K562 (cell line): ENCODE measurements around the gene CHST2. TPM values are rescaled to one million over a fixed set of nuclear protein-coding genes. Genes with fewer than 3 reads are reported as not detected.

Experiments used
- ATAC-seq: fragments of 200-7000 bp; cut with Tn5 transposase; 3 replicates; pipeline ENCODE4 v1.9.1; 2020; ENCODE audit warnings: moderate library complexity
- BruUV-seq: library from RNA; stranded (reverse); fragments of 400-500 nt; replicated peaks from 2 replicates; lab custom pipeline; 2021; lab: Mats Ljungman, UMichigan
- CTCF ChIA-PET: fragments of 300-600 bp; formaldehyde crosslinking; extraction: SDS; loops from one replicate; lab custom pipeline; 2021; ENCODE audit warnings: low intra/inter-chr PET ratio; lab: Yijun Ruan, JAX
- POLR2A ChIA-PET: fragments of 300-600, 350-650 bp; sonication (Branson Sonifier 250); formaldehyde crosslinking; extraction: SDS; loops from one replicate; lab custom pipeline; 2021; ENCODE audit warnings: antibody characterized with exemption, inconsistent platforms; lab: Yijun Ruan, JAX
- DNase-seq, 4 experiments: peaks; one replicate each; pipeline versions ENCODE4 v3.0.0 to v3.0.0-alpha.2; 2011 to 2018; ENCODE audit warnings: low spot score in 3 of 4, mixed read lengths in 3 of 4; ENCODE audit errors: extremely low read depth in 1 of 4
- FAIRE-seq: peaks from 2 replicates; lab custom pipeline; 2011; peaks lifted over from hg19 to GRCh38; lab: Jason Lieb, UNC
- H2AFZ ChIP-seq: 2 replicates; pipeline ENCODE4 v1.6.0; 2011; ENCODE audit warnings: low read depth, low read length, control low read depth, inconsistent platforms
- H3K27ac ChIP-seq: fragments of 200-600 bp; 3 replicates; pipeline ENCODE4 v1.8.0; 2011; ENCODE audit warnings: low read depth, mild to moderate bottlenecking, control low read depth, inconsistent platforms, low read length, moderate library complexity, mixed read lengths; ENCODE audit errors: extremely low read depth
- H3K27me3 ChIP-seq, 2 experiments: fragments of 300-600 bp in 1 of 2; 2 replicates in 1 of 2; 3 replicates in 1 of 2; pipeline versions ENCODE4 v1.6.0 to v1.8.0; 2011; ENCODE audit warnings: inconsistent platforms in 2 of 2, low read length in 2 of 2, mild to moderate bottlenecking in 1 of 2, mixed read lengths in 1 of 2, moderate library complexity in 1 of 2; ENCODE audit not compliant: control insufficient read depth in 2 of 2, insufficient read depth in 2 of 2
- H3K36me3 ChIP-seq: fragments of 300-600 bp; 3 replicates; pipeline ENCODE4 v1.8.0; 2011; ENCODE audit warnings: mild to moderate bottlenecking, low read length, inconsistent platforms; ENCODE audit not compliant: control insufficient read depth, insufficient read depth
- H3K4me1 ChIP-seq, 2 experiments: fragments of 200-600 bp in 1 of 2; replicated peaks in 1 of 2; 2 replicates in 1 of 2; 3 replicates in 1 of 2; pipeline versions ENCODE4 v1.5.1 to v1.8.0; 2011; ENCODE audit warnings: inconsistent platforms in 2 of 2, low read length in 2 of 2, mild to moderate bottlenecking in 1 of 2, mixed read lengths in 1 of 2, moderate library complexity in 1 of 2; ENCODE audit not compliant: control insufficient read depth in 2 of 2, insufficient read depth in 2 of 2
- H3K4me2 ChIP-seq: 2 replicates; pipeline ENCODE4 v1.6.1; 2011; ENCODE audit warnings: low read length, control low read depth, inconsistent platforms, mixed read lengths; ENCODE audit not compliant: insufficient read depth
- H3K4me3 ChIP-seq: fragments of 200-600 bp; sonication (generic), shearing (Covaris generic); 2 replicates; pipeline ENCODE4 v1.5.1; 2016; ENCODE audit warnings: control low read depth, inconsistent platforms
- H3K79me2 ChIP-seq: fragments of 200-600 bp; 3 replicates; pipeline ENCODE4 v1.8.0; 2011; ENCODE audit warnings: low read length, inconsistent platforms; ENCODE audit not compliant: control insufficient read depth, insufficient read depth
- H3K9ac ChIP-seq, 2 experiments: 2 replicates each; pipeline versions ENCODE4 v1.6.0 to v1.6.1; 2011; ENCODE audit warnings: low read depth in 2 of 2, low read length in 2 of 2, control low read depth in 1 of 2, inconsistent platforms in 1 of 2, mild to moderate bottlenecking in 1 of 2, mixed read lengths in 1 of 2; ENCODE audit not compliant: insufficient read depth in 1 of 2
- H3K9me1 ChIP-seq: one replicate; pipeline ENCODE4 v1.6.0; 2011; ENCODE audit warnings: inconsistent platforms, mild to moderate bottlenecking, low read length, moderate library complexity; ENCODE audit not compliant: control insufficient read depth, insufficient read depth
- H3K9me3 ChIP-seq: replicated peaks from 2 replicates; pipeline ENCODE4 v1.5.1; 2011; ENCODE audit warnings: low read depth, low read length, inconsistent platforms; ENCODE audit not compliant: control insufficient read depth, insufficient read depth
- H4K20me1 ChIP-seq: replicated peaks from 2 replicates; pipeline ENCODE4 v1.6.1; 2011; ENCODE audit warnings: low read length, inconsistent platforms, mixed read lengths; ENCODE audit not compliant: control insufficient read depth, insufficient read depth
- DPF2 ChIP-seq: fragments of 450-650 bp; IDR thresholded peaks from 2 replicates; pipeline ENCODE4 v1.6.1; 2016
- ETV5 ChIP-seq: sonication (generic); formaldehyde crosslinking; IDR thresholded peaks from 2 replicates; pipeline ENCODE4 v1.4.0; 2020; ENCODE audit warnings: low read depth, mild to moderate bottlenecking, missing genetic modification reagents
- FOSL1 ChIP-seq: fragments of 200-800 bp; sonication (Bioruptor generic); conservative IDR thresholded peaks from 2 replicates; pipeline ENCODE4 v1.6.1; 2016; ENCODE audit warnings: missing genetic modification characterization, missing compliant biosample characterization
- HDAC6 ChIP-seq: IDR thresholded peaks from 2 replicates; pipeline ENCODE4 v1.6.1; 2012; ENCODE audit warnings: low read depth, mild to moderate bottlenecking, control low read depth, inconsistent platforms, low read length, moderate library complexity
- SMARCA4 ChIP-seq: fragments of 450-650 bp; IDR thresholded peaks from 2 replicates; pipeline ENCODE4 v1.6.1; 2016
- ZNF584 ChIP-seq: fragments of 200-800 bp; sonication (Bioruptor generic); IDR thresholded peaks from 2 replicates; pipeline ENCODE4 v1.6.1; 2016; ENCODE audit warnings: low read depth, mild to moderate bottlenecking, missing genetic modification characterization, missing compliant biosample characterization
- WGBS: fragments of 100-300 bp; shearing (Covaris generic); methylation state at CpG from one replicate; pipeline ENCODE4 v1.1.6; 2016; ENCODE audit warnings: low coverage, mixed read lengths; ENCODE audit not compliant: insufficient coverage; ENCODE audit errors: missing lambda C conversion rate; 5-methylcytosine and 5-hydroxymethylcytosine counted together
- in situ Hi-C: fragments of 300-500 bp; cut with MboI; formaldehyde crosslinking; loops from 4 replicates; pipeline ENCODE4 v1.15.0; 2018; ENCODE audit warnings: inconsistent platforms, mixed read lengths
- intact Hi-C: fragments of 100-400 bp; cut with micrococcal nuclease; formaldehyde crosslinking; loops from 2 replicates; pipeline ENCODE4 v1.14.2; 2022
- polyA plus RNA-seq, 8 experiments: library from polyadenylated mRNA; depleted of rRNA in 4 of 8; stranded (reverse) in 5 of 8; unstranded in 3 of 8; fragments of >200 nt; fragmentation: Nextera tagmentation in 2 of 8; fragmentation: Illumina TruSeq in 1 of 8; extraction: Ambion mirVana in 2 of 8; extraction: Trizol in 1 of 8; gene quantifications; 2 replicates each; pipeline versions ENCODE4 v1.2.1 to v1.2.3, GENCODE V29; 2011 to 2014; ENCODE audit warnings: inconsistent platforms in 1 of 8, missing spikeins in 1 of 8
- total RNA-seq, 7 experiments: library from RNA; depleted of rRNA in 6 of 7; stranded (reverse); fragments of >200 nt in 6 of 7; fragmentation: Illumina TruSeq in 2 of 7; extraction: Trizol in 2 of 7; gene quantifications; 2 replicates each; pipeline versions ENCODE4 v1.2.1 to v1.2.3, GENCODE V29; 2011 to 2021; ENCODE audit warnings: low replicate concordance in 1 of 7
- TF ChIP-seq, protein P1 (sequence below): fragments of 450-650 bp; IDR thresholded peaks from 2 replicates; pipeline ENCODE4 v1.6.1; 2016; ENCODE audit warnings: antibody characterized with exemption
- TF ChIP-seq, protein P2 (sequence below): fragments of 450-650 bp; IDR thresholded peaks from 2 replicates; pipeline ENCODE4 v1.6.1; 2017; ENCODE audit warnings: antibody characterized with exemption, mild to moderate bottlenecking
- TF ChIP-seq, protein P3 (sequence below): fragments of 200-800 bp; sonication (Bioruptor generic); IDR thresholded peaks from 2 replicates; pipeline ENCODE4 v1.6.1; 2017; ENCODE audit warnings: missing genetic modification characterization, missing compliant biosample characterization
- TF ChIP-seq, protein P4 (sequence below), 2 experiments: fragments of 450-650 bp; conservative IDR thresholded peaks; 2 replicates each; pipeline ENCODE4 v1.6.1; 2017; ENCODE audit warnings: mild to moderate bottlenecking in 2 of 2, moderate library complexity in 2 of 2
- TF ChIP-seq, protein P5 (sequence below): fragments of 250-450 bp; sonication (Bioruptor Pico); IDR thresholded peaks from 2 replicates; pipeline ENCODE4 v1.8.0; 2022; ENCODE audit warnings: inconsistent platforms

Gene CHST2
- total and polyA plus RNA-seq, 9 of the 15 experiments (the other 6 are each of a cell fraction or from before 2014, with no cell fraction given), result 3.4 to 60.3 (median 13.9) TPM

DNA sequence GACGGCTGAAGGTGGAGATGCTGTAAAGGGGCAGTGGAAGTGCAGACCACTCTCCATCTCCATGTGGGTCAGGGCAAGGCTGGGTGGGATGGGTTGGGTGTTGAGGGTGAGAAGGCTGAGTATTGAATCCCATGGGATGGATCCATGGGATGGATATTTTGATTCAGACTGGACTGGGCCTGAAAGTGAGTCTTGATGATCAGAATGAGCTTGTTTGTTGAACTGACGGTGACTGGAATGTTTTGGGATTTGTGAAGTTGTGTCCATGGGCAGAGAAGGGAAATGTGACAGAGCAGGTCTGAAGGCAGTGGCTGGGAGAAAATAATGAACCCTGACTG lies 49.3 kb downstream of the CHST2 start:
- FAIRE-seq (no peak), ATAC-seq (no peak)
- Histone ChIP-seq H4K20me1 (no peaks in the 10 kb centered on the region), H3K4me1 (peaks cover 15 to 61% of the 10 kb centered on the region in 2 experiments; a peak in 4 of 5 replicates), H3K27ac (peak overlapping the region; percentile 71), H3K36me3 (no peaks in the 10 kb centered on the region), H3K9me3 (peaks cover 1% of the 10 kb centered on the region), H3K9ac (peak overlapping the region; percentile 20 to 21; a peak in 2 of 4 replicates)
- intact Hi-C loops, result no loop called here
- TF ChIP-seq, protein P1, sequence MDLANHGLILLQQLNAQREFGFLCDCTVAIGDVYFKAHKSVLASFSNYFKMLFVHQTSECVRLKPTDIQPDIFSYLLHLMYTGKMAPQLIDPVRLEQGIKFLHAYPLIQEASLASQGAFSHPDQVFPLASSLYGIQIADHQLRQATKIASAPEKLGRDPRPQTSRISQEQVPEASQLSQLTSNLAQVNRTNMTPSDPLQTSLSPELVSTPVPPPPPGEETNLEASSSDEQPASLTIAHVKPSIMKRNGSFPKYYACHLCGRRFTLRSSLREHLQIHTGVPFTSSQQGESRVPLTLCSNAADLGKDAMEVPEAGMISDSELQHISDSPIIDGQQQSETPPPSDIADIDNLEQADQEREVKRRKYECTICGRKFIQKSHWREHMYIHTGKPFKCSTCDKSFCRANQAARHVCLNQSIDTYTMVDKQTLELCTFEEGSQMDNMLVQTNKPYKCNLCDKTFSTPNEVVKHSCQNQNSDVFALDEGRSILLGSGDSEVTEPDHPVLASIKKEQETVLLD, result peak; percentile 5; the same call in 1 of the 2 replicates
- TF ChIP-seq, protein P2, sequence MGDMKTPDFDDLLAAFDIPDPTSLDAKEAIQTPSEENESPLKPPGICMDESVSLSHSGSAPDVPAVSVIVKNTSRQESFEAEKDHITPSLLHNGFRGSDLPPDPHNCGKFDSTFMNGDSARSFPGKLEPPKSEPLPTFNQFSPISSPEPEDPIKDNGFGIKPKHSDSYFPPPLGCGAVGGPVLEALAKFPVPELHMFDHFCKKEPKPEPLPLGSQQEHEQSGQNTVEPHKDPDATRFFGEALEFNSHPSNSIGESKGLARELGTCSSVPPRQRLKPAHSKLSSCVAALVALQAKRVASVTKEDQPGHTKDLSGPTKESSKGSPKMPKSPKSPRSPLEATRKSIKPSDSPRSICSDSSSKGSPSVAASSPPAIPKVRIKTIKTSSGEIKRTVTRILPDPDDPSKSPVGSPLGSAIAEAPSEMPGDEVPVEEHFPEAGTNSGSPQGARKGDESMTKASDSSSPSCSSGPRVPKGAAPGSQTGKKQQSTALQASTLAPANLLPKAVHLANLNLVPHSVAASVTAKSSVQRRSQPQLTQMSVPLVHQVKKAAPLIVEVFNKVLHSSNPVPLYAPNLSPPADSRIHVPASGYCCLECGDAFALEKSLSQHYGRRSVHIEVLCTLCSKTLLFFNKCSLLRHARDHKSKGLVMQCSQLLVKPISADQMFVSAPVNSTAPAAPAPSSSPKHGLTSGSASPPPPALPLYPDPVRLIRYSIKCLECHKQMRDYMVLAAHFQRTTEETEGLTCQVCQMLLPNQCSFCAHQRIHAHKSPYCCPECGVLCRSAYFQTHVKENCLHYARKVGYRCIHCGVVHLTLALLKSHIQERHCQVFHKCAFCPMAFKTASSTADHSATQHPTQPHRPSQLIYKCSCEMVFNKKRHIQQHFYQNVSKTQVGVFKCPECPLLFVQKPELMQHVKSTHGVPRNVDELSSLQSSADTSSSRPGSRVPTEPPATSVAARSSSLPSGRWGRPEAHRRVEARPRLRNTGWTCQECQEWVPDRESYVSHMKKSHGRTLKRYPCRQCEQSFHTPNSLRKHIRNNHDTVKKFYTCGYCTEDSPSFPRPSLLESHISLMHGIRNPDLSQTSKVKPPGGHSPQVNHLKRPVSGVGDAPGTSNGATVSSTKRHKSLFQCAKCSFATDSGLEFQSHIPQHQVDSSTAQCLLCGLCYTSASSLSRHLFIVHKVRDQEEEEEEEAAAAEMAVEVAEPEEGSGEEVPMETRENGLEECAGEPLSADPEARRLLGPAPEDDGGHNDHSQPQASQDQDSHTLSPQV, result peak; percentile 8; the same call in 1 of the 2 replicates
- TF ChIP-seq, protein P3, sequence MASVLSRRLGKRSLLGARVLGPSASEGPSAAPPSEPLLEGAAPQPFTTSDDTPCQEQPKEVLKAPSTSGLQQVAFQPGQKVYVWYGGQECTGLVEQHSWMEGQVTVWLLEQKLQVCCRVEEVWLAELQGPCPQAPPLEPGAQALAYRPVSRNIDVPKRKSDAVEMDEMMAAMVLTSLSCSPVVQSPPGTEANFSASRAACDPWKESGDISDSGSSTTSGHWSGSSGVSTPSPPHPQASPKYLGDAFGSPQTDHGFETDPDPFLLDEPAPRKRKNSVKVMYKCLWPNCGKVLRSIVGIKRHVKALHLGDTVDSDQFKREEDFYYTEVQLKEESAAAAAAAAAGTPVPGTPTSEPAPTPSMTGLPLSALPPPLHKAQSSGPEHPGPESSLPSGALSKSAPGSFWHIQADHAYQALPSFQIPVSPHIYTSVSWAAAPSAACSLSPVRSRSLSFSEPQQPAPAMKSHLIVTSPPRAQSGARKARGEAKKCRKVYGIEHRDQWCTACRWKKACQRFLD (CRISPR knock-in tag), result peak; percentile 54
- TF ChIP-seq SMARCA4, result 0 out of 2 replicates have a peak, but pooled peaks have one; percentile 1
- 0 out of 2 replicates have a peak, but pooled peaks have one; percentile 23 for TF ChIP-seq ETV5 (CRISPR knock-in tag)
- 0 out of 2 replicates have a peak, but pooled peaks have one; percentile 10 for TF ChIP-seq DPF2
- TF ChIP-seq, protein P4, sequence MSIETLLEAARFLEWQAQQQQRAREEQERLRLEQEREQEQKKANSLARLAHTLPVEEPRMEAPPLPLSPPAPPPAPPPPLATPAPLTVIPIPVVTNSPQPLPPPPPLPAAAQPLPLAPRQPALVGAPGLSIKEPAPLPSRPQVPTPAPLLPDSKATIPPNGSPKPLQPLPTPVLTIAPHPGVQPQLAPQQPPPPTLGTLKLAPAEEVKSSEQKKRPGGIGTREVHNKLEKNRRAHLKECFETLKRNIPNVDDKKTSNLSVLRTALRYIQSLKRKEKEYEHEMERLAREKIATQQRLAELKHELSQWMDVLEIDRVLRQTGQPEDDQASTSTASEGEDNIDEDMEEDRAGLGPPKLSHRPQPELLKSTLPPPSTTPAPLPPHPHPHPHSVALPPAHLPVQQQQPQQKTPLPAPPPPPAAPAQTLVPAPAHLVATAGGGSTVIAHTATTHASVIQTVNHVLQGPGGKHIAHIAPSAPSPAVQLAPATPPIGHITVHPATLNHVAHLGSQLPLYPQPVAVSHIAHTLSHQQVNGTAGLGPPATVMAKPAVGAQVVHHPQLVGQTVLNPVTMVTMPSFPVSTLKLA (conservative IDR thresholded peaks at IDR 0.05), result 0 out of 4 replicates have a peak, but pooled peaks of 1 of the 2 experiments have one; percentile 5
- TF ChIP-seq, protein P5, sequence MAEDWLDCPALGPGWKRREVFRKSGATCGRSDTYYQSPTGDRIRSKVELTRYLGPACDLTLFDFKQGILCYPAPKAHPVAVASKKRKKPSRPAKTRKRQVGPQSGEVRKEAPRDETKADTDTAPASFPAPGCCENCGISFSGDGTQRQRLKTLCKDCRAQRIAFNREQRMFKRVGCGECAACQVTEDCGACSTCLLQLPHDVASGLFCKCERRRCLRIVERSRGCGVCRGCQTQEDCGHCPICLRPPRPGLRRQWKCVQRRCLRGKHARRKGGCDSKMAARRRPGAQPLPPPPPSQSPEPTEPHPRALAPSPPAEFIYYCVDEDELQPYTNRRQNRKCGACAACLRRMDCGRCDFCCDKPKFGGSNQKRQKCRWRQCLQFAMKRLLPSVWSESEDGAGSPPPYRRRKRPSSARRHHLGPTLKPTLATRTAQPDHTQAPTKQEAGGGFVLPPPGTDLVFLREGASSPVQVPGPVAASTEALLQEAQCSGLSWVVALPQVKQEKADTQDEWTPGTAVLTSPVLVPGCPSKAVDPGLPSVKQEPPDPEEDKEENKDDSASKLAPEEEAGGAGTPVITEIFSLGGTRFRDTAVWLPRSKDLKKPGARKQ, result no peak
- peak; percentile 58 for TF ChIP-seq ZNF584 (CRISPR knock-in tag)
- TF ChIP-seq FOSL1 (tag), result peak; percentile 24; the same call in 1 of the 2 replicates
- no peak for TF ChIP-seq HDAC6
- TF ChIP-seq, all 486 proteins: peak for 9
- Histone ChIP-seq H3K27me3 (no peaks in the 10 kb centered on the region), H3K4me3 (no peak overlapping the region), H3K79me2 (no peaks in the 10 kb centered on the region), H2AFZ (peak overlapping the region; percentile 80), H3K9me1 (no peaks in the 10 kb centered on the region), H3K4me2 (peak overlapping the region; percentile 47)
- ChIA-PET POLR2A (interaction anchor here (0.8 kb wide), 1 partner anchor 38 kb away, joined by 3 read pairs; no protein-coding TSS in a partner anchor), CTCF (no interaction called here)
- in situ Hi-C loops, result no loop called here
- DNase-seq, result no peak
- BruUV-seq, result no TSS peak
- 39% methylated on average over 2 of the region's 2 CpGs for WGBS
